ENCODE data around the gene VIPR1. TPM values are rescaled to one million over a fixed set of nuclear protein-coding genes. Genes with fewer than 3 reads are reported as not detected.

Gene VIPR1
- total RNA-seq, 1 donor from 2014 or later = 1.6 TPM

DNA sequence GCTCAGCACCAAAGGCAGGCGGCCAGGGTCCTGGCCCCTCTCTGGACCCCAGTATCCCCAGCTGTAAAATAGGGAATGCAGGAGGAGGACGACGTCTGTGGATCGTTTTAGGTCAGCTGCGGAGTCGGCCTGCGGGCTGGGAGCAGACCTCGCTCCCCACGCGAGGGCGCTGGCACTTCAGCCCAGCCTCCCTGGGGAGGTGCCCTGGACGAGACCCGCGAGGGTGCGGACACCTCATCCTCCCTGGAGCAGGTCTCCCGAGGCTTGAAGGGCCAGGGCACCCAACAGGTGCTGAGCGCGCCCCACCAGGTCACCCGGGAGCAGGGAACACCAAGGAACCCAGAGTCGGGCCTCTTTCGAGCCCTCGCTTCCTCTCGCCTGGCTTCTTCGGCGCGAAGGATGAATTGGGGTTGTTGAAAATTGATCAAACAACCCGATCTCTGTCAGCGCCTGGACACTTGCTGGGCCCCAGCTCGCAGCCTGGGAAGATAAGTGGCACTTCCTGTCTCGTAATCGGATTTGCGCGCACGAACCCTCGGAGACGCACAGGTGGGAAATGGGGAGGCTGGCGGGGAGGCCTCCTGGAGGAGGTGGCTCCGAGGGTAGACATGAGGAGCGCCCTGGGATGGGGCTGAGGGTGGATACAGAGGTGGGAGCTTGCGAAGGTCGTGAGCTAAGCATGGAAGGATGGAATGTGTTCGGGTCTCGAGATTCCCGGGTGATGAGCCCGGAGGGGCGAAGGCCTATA, 588 bp upstream of the VIPR1 start:
- Histone ChIP-seq H3K9me3 (ENCODE audit: control insufficient read depth in 3 of 3, low read length in 3 of 3) (no peaks in the 10 kb centered on the region), H3K4me1 (ENCODE audit: control insufficient read depth in 3 of 3, insufficient read depth in 3 of 3, low read length in 3 of 3) (peaks cover 12 to 24% (median 12%) of the 10 kb centered on the region in 3 donors), H3K4me3 (ENCODE audit: low read length in 3 of 3) (peak overlapping the region; percentile 61 to 62 (median 62)), H3K27ac (ENCODE audit: low read depth, low read length) (no peak overlapping the region), H3K27me3 (ENCODE audit: control insufficient read depth in 3 of 3, insufficient read depth in 3 of 3, low read length in 3 of 3) (peaks cover 46 to 67% (median 55%) of the 10 kb centered on the region in 3 donors), H3K36me3 (ENCODE audit: control insufficient read depth in 3 of 3, insufficient read depth in 3 of 3, low read length in 3 of 3) (no peaks in the 10 kb centered on the region), H3K9ac (ENCODE audit: low read depth in 1 of 3, low read length in 3 of 3) (peak overlapping the region; percentile 38 to 50 (median 43))

DNA sequence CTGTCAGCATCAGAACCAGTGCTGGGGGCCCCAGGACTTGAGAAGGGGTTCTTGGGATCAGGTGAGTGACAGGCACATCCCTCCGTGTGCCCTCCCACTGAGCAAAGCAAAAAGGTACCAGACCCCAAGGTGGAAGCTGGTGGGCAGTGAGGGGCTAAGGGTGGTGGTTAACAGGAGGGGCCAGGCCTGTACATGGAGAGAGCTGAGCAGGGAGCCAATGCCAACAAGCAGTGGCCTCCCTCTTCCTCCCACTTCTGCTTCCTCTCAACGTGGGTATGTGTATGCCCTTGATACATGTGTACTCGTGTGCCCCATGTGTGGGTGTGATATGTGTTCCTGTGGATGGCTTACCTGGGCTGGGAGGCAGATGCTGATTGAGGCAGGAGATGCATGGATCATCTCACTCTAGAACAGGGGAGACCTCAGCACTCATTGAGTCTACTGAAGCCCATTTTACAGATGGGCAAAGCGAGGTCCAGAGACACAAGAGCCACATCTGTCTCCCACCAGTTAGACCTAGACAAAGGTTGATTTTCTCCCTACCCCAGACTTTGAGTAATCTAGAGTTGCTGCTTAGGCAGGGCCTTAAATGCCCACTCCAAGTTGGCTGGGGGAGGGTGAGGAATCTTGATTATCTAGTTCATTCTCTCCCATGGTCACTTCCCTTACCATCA, 945 bp downstream of the VIPR1 start:
- H3K9ac ChIP-seq (ENCODE audit: low read depth in 1 of 3, low read length in 3 of 3) = no peak overlapping the region
- H3K4me3 ChIP-seq (ENCODE audit: low read length in 3 of 3) = peak overlapping the region in 2 of 3 donors; percentile 22 to 49
- peaks cover 45 to 54% (median 51%) of the 10 kb centered on the region in 3 donors for H3K27me3 ChIP-seq (ENCODE audit: control insufficient read depth in 3 of 3, insufficient read depth in 3 of 3, low read length in 3 of 3)
- no peaks in the 10 kb centered on the region for H3K9me3 ChIP-seq (ENCODE audit: control insufficient read depth in 3 of 3, low read length in 3 of 3)
- H3K4me1 ChIP-seq (ENCODE audit: control insufficient read depth in 3 of 3, insufficient read depth in 3 of 3, low read length in 3 of 3) = peaks cover 12 to 20% (median 12%) of the 10 kb centered on the region in 3 donors
- H3K27ac ChIP-seq (ENCODE audit: low read depth, low read length) = no peak overlapping the region
- H3K36me3 ChIP-seq (ENCODE audit: control insufficient read depth in 3 of 3, insufficient read depth in 3 of 3, low read length in 3 of 3) = no peaks in the 10 kb centered on the region

DNA sequence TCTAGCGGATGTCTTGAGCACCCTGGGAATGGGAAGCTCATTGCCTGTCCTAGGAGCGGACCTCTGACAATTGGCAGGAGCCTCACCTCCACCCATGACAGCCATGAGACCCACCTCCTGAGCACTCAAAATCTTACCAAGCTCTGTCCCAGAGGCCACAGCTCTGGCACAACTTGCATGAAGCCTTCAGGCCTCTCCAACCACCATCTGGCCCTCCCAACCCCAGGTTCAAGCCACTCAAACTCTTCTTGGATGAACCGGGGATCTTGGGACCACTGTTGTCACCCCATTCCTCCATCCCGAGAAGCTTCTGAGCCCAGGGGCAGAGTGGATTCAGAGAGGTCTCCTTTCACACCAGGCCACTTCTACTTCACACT, 1.5 kb downstream of the VIPR1 start:
- Histone ChIP-seq H3K4me3 (ENCODE audit: low read length in 3 of 3) (no peak overlapping the region), H3K4me1 (ENCODE audit: control insufficient read depth in 3 of 3, insufficient read depth in 3 of 3, low read length in 3 of 3) (peaks cover 12 to 20% (median 12%) of the 10 kb centered on the region in 3 donors), H3K9me3 (ENCODE audit: control insufficient read depth in 3 of 3, low read length in 3 of 3) (no peaks in the 10 kb centered on the region), H3K36me3 (ENCODE audit: control insufficient read depth in 3 of 3, insufficient read depth in 3 of 3, low read length in 3 of 3) (no peaks in the 10 kb centered on the region), H3K27me3 (ENCODE audit: control insufficient read depth in 3 of 3, insufficient read depth in 3 of 3, low read length in 3 of 3) (peaks cover 41 to 49% (median 46%) of the 10 kb centered on the region in 3 donors), H3K27ac (ENCODE audit: low read depth, low read length) (no peak overlapping the region), H3K9ac (ENCODE audit: low read depth in 1 of 3, low read length in 3 of 3) (no peak overlapping the region)

DNA sequence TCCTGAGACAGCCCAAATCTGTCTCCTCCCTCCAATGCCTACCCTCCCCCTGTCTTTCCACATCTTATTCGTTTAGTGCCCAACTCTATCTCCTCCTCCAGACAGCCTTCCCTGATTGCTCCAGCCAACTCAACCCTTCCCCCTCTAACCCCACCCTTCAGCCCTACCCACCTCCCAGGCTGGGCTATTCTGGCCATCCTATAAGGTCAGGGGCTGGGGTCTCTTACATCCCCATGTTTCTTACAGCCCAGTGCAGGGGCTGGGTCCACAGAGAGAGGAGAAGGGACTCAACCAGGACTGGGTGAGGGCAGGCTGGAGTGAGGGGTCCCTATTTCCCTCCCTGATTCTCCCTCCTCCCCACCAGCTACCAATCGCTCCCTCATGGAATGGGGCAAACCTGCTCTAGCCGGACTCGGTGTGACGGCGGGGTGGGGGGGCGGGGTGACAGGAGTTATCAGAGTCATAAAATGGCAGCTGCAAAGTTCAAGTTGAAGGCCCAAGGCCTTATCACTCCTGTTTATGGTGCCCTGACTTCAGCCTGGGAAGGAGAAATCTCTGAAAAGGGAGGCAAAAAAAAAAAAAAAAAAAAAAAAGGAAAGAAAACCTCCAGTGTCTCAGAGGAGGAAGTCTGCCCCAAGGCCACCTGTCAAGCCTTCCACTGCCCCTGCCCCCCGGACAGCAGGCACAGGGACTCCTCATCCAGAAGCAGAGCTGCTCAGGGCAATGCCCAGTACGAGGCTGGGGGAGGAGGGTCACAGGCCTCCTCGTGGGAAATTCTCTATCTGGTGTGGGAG, 2.1 kb downstream of the VIPR1 start:
- H3K4me1 ChIP-seq (ENCODE audit: control insufficient read depth in 3 of 3, insufficient read depth in 3 of 3, low read length in 3 of 3) = peaks cover 12 to 20% (median 12%) of the 10 kb centered on the region in 3 donors
- no peak overlapping the region for H3K27ac ChIP-seq (ENCODE audit: low read depth, low read length)
- peaks cover 37 to 43% (median 40%) of the 10 kb centered on the region in 3 donors for H3K27me3 ChIP-seq (ENCODE audit: control insufficient read depth in 3 of 3, insufficient read depth in 3 of 3, low read length in 3 of 3)

DNA sequence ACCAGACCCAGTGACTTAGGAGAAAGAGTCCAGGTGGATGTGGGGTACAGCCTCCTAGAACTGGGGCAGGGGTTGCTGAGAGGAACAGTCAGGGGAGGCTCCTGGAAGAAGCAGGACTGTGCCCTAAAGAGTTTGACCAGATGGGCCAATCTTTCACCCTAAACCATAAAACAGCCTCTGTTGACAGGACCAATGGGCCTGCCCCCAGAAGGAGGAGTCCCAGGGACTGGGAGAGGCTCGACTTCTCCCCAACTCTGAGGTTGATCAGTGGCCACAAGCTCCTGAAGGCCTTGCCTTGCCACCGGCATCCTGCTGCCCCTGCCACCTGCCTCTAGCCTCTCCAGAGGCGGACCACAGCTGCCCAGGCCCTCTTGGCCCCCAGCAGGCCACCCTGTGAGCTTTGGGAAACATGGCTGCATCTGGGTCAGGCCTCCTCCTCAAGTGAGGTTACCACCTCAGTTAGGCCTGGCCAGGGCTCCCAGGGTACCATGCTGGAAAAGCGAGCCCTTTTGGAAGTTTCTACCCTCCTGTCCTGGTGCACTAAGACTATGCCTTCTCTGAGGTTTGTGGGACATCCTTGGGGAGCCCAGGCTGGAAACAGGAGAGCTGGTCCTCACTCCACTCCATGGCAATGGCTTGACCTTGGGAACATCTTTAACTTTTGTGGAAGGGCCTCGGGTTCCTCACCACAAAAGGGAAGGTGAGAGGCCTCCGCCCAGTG, 2.8 kb downstream of the VIPR1 start:
- no peak overlapping the region for H3K27ac ChIP-seq (ENCODE audit: low read depth, low read length)

More for the DNA sequence above, 2.1 kb downstream of the VIPR1 start:
- Histone ChIP-seq H3K4me3 (ENCODE audit: low read length in 3 of 3) (no peak overlapping the region), H3K36me3 (ENCODE audit: control insufficient read depth in 3 of 3, insufficient read depth in 3 of 3, low read length in 3 of 3) (no peaks in the 10 kb centered on the region), H3K9me3 (ENCODE audit: control insufficient read depth in 3 of 3, low read length in 3 of 3) (no peaks in the 10 kb centered on the region), H3K9ac (ENCODE audit: low read depth in 1 of 3, low read length in 3 of 3) (no peak overlapping the region)

DNA sequence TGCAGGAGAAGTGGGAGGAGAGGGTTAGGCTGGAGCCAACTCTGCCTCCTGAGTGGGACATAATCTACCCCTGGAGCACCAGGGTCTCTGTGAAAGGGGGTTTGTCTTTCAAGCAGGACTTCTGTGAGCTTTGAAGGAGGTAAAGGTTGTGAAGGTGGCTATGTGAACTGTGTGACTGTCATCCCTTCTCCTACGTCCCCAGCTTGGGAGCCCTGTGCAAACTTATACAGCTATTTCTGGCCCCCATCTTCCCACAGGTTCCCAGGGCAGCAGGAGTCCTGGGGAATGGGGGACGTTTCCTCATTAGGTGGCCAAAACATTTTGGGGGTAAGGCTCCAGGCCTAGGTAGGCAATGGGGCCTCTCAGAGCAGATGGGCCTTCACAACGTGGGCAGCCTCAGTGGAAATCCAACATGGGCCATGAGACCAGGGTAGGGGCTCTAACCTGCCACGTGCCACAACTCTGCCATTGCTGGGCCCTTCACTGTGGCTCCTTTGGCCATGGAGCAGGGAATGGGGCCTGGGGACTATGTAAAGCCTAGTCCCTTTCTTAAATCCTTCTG, 3.5 kb downstream of the VIPR1 start:
- Histone ChIP-seq H3K9ac (ENCODE audit: low read depth in 1 of 3, low read length in 3 of 3) (no peak overlapping the region), H3K4me3 (ENCODE audit: low read length in 3 of 3) (no peak overlapping the region), H3K27me3 (ENCODE audit: control insufficient read depth in 3 of 3, insufficient read depth in 3 of 3, low read length in 3 of 3) (peaks cover 28 to 30% (median 30%) of the 10 kb centered on the region in 3 donors), H3K27ac (ENCODE audit: low read depth, low read length) (no peak overlapping the region), H3K4me1 (ENCODE audit: control insufficient read depth in 3 of 3, insufficient read depth in 3 of 3, low read length in 3 of 3) (peaks cover 15 to 30% (median 21%) of the 10 kb centered on the region in 3 donors), H3K36me3 (ENCODE audit: control insufficient read depth in 3 of 3, insufficient read depth in 3 of 3, low read length in 3 of 3) (no peaks in the 10 kb centered on the region), H3K9me3 (ENCODE audit: control insufficient read depth in 3 of 3, low read length in 3 of 3) (no peaks in the 10 kb centered on the region)

More for the DNA sequence above, 2.8 kb downstream of the VIPR1 start:
- no peak overlapping the region for H3K4me3 ChIP-seq (ENCODE audit: low read length in 3 of 3)
- H3K36me3 ChIP-seq (ENCODE audit: control insufficient read depth in 3 of 3, insufficient read depth in 3 of 3, low read length in 3 of 3) = no peaks in the 10 kb centered on the region
- no peaks in the 10 kb centered on the region for H3K9me3 ChIP-seq (ENCODE audit: control insufficient read depth in 3 of 3, low read length in 3 of 3)
- H3K27me3 ChIP-seq (ENCODE audit: control insufficient read depth in 3 of 3, insufficient read depth in 3 of 3, low read length in 3 of 3) = peaks cover 34 to 37% (median 36%) of the 10 kb centered on the region in 3 donors
- no peak overlapping the region for H3K9ac ChIP-seq (ENCODE audit: low read depth in 1 of 3, low read length in 3 of 3)
- H3K4me1 ChIP-seq (ENCODE audit: control insufficient read depth in 3 of 3, insufficient read depth in 3 of 3, low read length in 3 of 3) = peaks cover 12 to 24% (median 15%) of the 10 kb centered on the region in 3 donors

DNA sequence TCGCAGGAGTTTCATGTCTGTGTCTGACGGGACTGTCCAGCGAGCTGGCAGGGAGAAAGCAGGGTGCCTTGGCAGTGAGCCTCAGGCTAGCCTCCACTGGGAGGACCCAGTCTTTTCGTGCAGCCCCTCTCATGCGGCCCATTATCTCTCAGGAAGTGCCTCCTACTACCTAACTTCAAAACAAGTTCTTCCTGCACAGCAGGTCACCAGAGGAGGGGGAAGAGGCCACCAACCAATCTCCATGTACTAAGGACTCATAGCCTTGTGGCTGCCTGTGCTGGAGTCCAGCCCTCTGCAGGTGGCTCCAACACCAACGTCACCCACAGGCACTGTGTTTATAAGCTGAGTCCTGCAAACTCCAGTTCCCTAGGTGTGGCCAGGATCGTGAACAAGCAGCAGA, 4.8 kb downstream of the VIPR1 start:
- H3K9ac ChIP-seq (ENCODE audit: low read depth in 1 of 3, low read length in 3 of 3) = no peak overlapping the region
- H3K36me3 ChIP-seq (ENCODE audit: control insufficient read depth in 3 of 3, insufficient read depth in 3 of 3, low read length in 3 of 3) = no peaks in the 10 kb centered on the region
- no peak overlapping the region for H3K4me3 ChIP-seq (ENCODE audit: low read length in 3 of 3)
- H3K27me3 ChIP-seq (ENCODE audit: control insufficient read depth in 3 of 3, insufficient read depth in 3 of 3, low read length in 3 of 3) = peaks cover 14 to 17% (median 16%) of the 10 kb centered on the region in 3 donors
- peaks cover 5 to 19% (median 16%) of the 10 kb centered on the region in 3 donors for H3K4me1 ChIP-seq (ENCODE audit: control insufficient read depth in 3 of 3, insufficient read depth in 3 of 3, low read length in 3 of 3)
- H3K27ac ChIP-seq (ENCODE audit: low read depth, low read length) = no peak overlapping the region
- H3K9me3 ChIP-seq (ENCODE audit: control insufficient read depth in 3 of 3, low read length in 3 of 3) = no peaks in the 10 kb centered on the region

DNA sequence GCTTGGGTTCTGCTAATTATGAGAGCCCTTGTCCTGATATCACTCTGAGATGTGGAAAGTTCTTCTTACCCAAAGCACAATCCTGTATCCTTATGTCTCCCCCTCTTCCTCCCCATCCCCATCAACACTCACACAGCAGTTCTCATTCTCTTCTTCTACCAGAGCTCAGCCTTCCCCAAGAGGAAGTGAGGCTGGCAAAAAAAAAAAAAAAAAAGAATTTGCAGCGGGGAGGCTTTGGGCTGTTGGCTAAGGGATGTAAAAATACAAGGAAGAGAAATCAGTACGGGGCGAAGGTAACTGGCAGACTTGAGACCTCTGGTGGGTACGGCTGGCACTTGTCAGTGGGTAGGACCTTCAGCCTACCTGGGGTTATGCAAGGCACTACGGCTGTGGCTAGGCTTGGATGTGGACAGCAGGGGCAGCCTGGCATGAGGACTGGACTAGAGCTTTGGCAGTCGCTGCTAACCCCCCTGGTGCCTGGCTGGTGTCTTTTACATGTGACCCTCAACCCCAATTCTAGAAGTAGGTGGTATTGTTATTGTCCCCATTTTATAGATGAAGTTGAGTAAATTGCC, 5.4 kb downstream of the VIPR1 start:
- Histone ChIP-seq H3K4me3 (ENCODE audit: low read length in 3 of 3) (no peak overlapping the region), H3K27me3 (ENCODE audit: control insufficient read depth in 3 of 3, insufficient read depth in 3 of 3, low read length in 3 of 3) (peaks cover 11 to 16% (median 12%) of the 10 kb centered on the region in 3 donors), H3K27ac (ENCODE audit: low read depth, low read length) (no peak overlapping the region), H3K36me3 (ENCODE audit: control insufficient read depth in 3 of 3, insufficient read depth in 3 of 3, low read length in 3 of 3) (no peaks in the 10 kb centered on the region), H3K4me1 (ENCODE audit: control insufficient read depth in 3 of 3, insufficient read depth in 3 of 3, low read length in 3 of 3) (peaks cover 4 to 18% (median 14%) of the 10 kb centered on the region in 3 donors), H3K9ac (ENCODE audit: low read depth in 1 of 3, low read length in 3 of 3) (no peak overlapping the region), H3K9me3 (ENCODE audit: control insufficient read depth in 3 of 3, low read length in 3 of 3) (no peaks in the 10 kb centered on the region)

DNA sequence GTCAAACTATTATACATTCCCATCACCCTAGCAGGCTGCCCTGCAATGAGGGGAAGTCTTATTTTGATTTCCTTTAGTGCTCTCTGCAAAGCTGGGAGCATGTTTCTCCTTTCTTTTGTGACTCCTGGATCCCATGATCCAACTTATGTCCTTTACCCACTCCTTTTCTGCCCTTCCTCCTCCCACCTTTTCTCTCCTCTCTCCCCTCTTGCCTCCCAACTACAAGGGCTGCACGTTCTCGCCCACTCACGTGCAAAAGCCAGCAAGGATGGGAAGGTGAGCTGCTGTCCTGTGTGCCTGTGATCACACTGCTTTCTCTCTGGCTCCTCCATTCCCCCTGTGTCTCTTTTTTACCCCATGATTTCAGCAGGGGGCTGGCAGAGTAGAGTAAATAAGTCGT, 6.1 kb downstream of the VIPR1 start:
- H3K9me3 ChIP-seq (ENCODE audit: control insufficient read depth in 3 of 3, low read length in 3 of 3) = no peaks in the 10 kb centered on the region
- H3K9ac ChIP-seq (ENCODE audit: low read depth in 1 of 3, low read length in 3 of 3) = no peak overlapping the region
- no peak overlapping the region for H3K4me3 ChIP-seq (ENCODE audit: low read length in 3 of 3)
- peaks cover 4 to 14% (median 11%) of the 10 kb centered on the region in 3 donors for H3K4me1 ChIP-seq (ENCODE audit: control insufficient read depth in 3 of 3, insufficient read depth in 3 of 3, low read length in 3 of 3)
- no peak overlapping the region for H3K27ac ChIP-seq (ENCODE audit: low read depth, low read length)
- peaks cover 4 to 9% (median 6%) of the 10 kb centered on the region in 3 donors for H3K27me3 ChIP-seq (ENCODE audit: control insufficient read depth in 3 of 3, insufficient read depth in 3 of 3, low read length in 3 of 3)
- no peaks in the 10 kb centered on the region for H3K36me3 ChIP-seq (ENCODE audit: control insufficient read depth in 3 of 3, insufficient read depth in 3 of 3, low read length in 3 of 3)

Data from skeletal muscle tissue (tissue), 4 donors.